ENCODE measurements around the gene AK8. TPM values are rescaled to one million over a fixed set of nuclear protein-coding genes. Genes with fewer than 3 reads are reported as not detected.

The AK8 gene
- total RNA-seq, 2 donors from 2014 or later, result 0.66 TPM; not detected in 1

DNA sequence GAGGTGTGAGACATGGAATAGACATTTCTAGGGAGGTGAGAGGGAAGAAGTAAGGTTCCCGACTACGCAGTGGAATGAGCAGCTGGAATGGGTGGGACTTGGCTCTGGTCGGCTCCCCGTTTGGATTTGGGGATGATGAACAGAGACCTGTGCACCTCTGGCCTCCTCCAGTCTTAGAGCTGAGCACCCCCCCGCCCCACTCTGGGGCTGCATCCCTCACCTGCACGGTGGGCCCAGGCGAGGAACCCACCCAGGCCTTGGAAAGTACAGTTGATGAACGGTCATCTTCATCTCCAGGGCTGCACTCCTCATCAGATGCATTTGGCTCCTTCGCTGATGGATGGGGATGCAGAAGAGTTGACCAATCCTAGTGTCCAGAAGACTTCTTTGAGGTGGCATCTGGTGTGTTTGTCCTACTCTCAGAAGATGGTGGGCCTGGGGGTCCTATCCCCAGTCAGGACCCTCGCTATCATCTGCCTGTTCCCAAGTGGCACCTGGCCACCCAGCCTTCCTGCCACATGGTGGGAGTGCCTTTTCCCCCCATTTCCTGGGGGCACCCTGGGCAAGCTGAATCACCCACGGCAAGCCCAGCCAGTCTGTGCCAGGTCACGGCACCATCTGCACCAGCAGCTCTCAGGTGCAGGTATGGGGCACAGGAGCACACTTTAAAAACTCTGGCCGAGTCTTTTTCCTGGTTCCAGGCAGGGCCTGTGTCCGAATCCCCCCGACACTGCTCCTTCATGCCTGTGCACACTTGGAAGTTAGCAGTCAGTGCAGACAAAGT lies 137.4 kb downstream of the AK8 start:
- Mint-ChIP-seq H3K4me3 (no peak overlapping the region), H3K4me1 (no peaks in the 10 kb centered on the region), H3K36me3 (ENCODE audit: low read depth) (no peaks in the 10 kb centered on the region), H3K27ac (no peak overlapping the region), H3K9me3 (no peaks in the 10 kb centered on the region), H3K27me3 (peaks cover 42% of the 10 kb centered on the region)
- ATAC-seq (replicated peaks), result no peak

DNA sequence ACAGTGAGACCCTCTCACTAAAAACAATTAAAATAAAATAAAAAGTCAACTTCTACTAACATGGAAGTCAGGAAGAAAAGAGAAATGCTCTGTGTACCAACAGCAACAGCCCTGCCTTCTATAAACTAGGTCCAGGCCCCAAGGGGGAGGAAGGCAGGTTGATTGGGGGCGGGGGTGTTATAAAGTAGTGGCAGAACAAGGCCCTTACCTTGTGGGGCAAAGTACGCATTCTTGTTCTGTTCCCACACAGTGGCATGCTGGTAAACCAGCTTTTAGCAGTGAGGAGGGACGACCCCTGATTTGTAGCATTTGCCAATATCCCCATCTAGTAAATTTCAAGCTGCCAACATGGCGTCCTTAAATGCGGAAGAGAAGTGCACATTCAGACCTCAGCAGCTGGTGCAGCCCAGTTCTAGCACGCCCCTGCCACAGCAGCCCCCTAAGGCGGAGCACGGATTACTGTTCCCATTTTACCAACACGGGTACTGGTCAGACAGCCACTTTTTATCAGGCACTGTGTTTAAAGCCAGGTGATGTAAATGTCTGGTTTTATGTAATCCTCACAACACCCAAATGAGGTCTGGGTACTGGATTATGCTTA lies 138.3 kb downstream of the AK8 start:
- peaks cover 36% of the 10 kb centered on the region for H3K27me3 Mint-ChIP-seq
- no peak for ATAC-seq (replicated peaks)
- no peaks in the 10 kb centered on the region for H3K36me3 Mint-ChIP-seq (ENCODE audit: low read depth)
- no peak overlapping the region for H3K4me3 Mint-ChIP-seq
- H3K9me3 Mint-ChIP-seq, result no peaks in the 10 kb centered on the region
- H3K4me1 Mint-ChIP-seq, result no peaks in the 10 kb centered on the region
- no peak overlapping the region for H3K27ac Mint-ChIP-seq

DNA sequence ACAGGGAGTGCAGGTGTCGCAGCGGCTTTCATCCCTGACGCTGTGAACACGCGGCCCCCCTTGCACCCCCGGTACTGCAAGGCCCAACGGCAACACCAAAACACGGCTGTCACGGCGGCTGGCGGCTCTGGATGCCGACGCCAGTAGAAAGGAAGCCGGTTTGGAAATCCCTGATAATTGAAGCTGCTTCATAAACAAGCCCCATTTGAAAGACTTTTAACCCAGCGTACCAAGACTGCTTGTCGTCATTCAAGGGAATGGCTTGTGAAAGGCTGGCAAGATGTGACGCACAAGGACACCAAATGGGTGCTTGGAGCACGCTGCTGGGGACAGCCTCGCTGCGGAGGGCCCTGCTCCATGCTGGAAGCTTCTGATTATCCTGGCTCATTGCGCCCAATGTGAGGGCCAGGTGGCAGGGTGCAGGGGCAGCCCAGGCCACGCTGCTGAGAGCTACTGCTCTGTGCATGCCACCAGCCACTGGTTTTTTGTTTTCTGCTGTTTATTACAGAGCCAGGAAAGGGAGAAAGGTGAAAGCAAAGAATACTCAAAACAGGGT lies 144.7 kb downstream of the AK8 start:
- no peaks in the 10 kb centered on the region for H3K9me3 Mint-ChIP-seq
- no peak for ATAC-seq (replicated peaks)
- peaks cover 16% of the 10 kb centered on the region for H3K27me3 Mint-ChIP-seq
- H3K4me3 Mint-ChIP-seq, result no peak overlapping the region
- no peak overlapping the region for H3K27ac Mint-ChIP-seq
- no peaks in the 10 kb centered on the region for H3K36me3 Mint-ChIP-seq (ENCODE audit: low read depth)
- H3K4me1 Mint-ChIP-seq, result no peaks in the 10 kb centered on the region

DNA sequence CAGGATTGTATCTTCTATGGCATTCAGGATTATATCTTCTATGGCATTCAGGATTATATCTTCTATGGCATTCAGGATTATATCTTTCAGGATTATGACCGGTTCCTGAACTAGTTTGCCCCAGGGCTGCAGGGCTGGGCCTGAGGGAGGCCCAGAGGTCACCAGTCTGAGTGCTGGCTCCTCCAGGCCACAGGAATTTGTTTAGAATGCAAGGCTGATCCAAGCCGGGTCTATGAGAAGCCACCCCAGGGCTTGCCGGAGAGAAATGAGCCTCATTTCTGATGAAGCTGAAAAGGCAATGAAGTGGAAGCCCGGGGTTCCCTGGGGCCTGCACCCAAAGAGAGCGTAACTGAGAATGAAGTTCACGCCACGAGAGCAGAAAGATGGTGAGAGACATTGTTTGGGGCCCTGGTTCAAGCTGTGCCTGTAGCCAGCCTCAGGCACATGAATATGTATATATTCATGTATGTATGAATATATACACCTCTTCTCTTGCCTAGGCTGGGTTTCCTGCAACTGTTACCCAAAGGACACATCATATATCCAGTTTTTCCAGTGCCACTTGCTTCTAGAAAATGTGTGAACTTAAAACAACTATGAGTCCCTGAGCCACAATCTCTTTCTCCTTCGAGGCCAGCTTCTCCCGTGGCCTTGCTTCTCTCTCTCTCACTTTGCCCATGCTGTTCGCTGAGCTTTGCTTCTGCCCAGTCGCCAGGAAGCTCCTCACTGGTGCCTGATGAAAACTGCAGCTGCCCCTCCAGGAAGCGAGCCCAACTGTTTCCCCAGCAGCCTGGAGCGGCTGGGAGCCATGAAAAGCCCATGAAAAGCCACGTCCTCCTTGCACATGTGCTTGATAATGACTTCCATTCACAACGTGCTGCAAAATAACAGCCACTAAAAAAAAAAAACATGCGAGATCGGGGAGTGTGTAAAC lies 145.5 kb downstream of the AK8 start:
- Mint-ChIP-seq H3K9me3 (no peaks in the 10 kb centered on the region), H3K4me3 (no peak overlapping the region), H3K36me3 (ENCODE audit: low read depth) (no peaks in the 10 kb centered on the region), H3K4me1 (no peaks in the 10 kb centered on the region), H3K27ac (no peak overlapping the region), H3K27me3 (peaks cover 20% of the 10 kb centered on the region)
- ATAC-seq (replicated peaks), result no peak

DNA sequence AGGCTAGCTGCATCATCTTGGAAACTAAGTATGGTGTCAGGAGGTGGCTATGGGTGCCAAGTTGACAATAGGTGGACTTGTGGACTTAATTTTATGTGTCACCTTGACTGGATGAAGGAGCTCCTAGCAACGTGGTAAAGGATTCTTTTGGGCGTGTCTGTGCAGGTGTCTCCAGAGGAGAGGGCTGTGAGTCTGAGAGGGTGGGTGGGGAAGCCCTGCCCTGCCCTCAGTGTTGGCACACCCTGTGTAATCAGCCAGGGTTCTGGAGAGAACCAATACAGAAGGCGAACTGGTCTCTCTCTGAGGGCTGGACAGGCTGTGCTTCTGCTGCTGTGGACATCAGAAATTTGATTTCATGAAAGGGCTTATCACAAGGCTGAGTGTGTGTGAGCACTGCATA lies 146.9 kb downstream of the AK8 start:
- Mint-ChIP-seq H3K4me1 (no peaks in the 10 kb centered on the region), H3K4me3 (no peak overlapping the region), H3K36me3 (ENCODE audit: low read depth) (no peaks in the 10 kb centered on the region), H3K9me3 (no peaks in the 10 kb centered on the region), H3K27ac (no peak overlapping the region), H3K27me3 (peaks cover 23% of the 10 kb centered on the region)
- ATAC-seq (replicated peaks), result no peak

DNA sequence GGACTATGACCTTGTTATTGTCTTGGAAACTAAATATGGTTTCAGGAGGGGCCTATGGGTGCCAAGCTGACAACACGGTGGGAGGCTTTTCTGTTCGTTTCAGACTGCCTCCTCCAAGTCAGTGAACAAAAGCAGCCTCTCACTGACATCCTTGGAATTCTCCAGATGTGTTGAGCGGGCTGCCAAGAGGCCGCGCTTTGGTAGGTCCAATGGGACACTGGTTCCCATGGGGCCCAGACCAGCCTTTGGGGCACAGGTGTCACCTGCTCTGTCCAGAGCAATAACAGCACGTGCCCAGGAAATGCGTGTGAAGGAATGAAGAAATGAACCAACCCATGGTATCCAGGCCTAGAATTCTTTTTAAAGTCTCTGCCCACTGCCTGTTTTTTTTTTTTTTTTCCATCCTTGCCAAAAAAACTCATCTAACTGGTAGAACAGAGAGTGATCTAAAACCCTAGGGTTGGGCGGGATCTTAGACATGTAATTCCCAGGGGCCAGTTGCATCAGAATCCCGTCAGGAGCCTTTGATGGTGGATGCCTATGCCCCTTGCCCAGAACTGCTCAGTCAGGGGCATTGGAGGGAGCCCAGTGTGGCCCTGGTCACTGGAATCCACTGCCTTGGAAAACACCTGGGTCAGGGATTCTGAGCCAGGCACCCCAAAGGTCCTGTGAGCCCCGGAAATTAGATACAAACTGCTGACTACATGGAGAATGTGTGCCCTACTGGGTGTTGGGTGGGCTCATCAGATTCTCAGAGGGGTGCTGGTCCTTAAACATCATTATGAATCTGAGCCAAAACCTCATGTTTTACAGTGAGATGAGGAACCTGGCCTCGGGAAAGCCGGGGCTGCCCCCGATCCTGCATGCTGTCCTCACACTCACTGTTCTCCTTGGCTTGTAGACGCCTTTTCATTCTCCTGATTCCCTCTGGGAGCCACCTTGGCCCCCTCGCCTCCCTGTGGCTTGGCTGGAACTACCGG lies 147.7 kb downstream of the AK8 start:
- H3K27me3 Mint-ChIP-seq, result peaks cover 23% of the 10 kb centered on the region

DNA sequence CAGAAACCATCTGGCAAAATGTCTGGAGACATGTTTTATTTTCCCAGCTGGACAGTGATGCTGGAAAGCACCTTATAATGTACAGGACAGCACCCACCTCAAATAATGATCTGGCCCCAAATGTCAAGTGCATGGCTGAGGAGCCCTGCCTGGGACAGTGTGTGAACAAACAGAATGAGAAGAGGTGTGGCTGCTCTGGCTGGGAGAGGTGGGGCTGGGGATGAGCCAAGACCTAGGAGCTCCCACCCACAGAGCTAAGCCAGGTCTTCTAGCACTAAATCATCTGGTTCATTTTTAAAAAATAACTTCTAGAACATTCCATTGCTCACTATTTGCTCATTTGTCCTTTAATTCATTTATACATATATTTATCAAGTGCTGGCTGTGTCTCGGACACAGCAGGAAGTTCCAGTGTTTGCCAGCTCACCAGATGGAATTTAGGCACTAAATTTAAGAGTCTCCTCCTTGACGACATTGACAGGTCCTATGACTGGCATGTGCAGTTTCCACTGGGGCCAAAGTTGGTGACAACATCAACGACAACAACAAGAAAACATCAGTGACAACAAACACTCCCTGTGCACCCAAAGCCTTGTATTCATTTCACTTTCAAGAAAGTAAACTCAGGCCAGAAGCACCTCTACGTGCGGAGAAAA lies 148.7 kb downstream of the AK8 start:
- no peak for ATAC-seq (replicated peaks)
- Mint-ChIP-seq H3K4me1 (no peaks in the 10 kb centered on the region), H3K27me3 (peaks cover 20% of the 10 kb centered on the region), H3K4me3 (no peak overlapping the region), H3K9me3 (no peaks in the 10 kb centered on the region), H3K27ac (no peak overlapping the region), H3K36me3 (ENCODE audit: low read depth) (no peaks in the 10 kb centered on the region)

More for the DNA sequence above, 147.7 kb downstream of the AK8 start:
- Mint-ChIP-seq H3K27ac (no peak overlapping the region), H3K4me3 (no peak overlapping the region), H3K4me1 (no peaks in the 10 kb centered on the region), H3K36me3 (ENCODE audit: low read depth) (no peaks in the 10 kb centered on the region), H3K9me3 (no peaks in the 10 kb centered on the region)
- no peak for ATAC-seq (replicated peaks)

DNA sequence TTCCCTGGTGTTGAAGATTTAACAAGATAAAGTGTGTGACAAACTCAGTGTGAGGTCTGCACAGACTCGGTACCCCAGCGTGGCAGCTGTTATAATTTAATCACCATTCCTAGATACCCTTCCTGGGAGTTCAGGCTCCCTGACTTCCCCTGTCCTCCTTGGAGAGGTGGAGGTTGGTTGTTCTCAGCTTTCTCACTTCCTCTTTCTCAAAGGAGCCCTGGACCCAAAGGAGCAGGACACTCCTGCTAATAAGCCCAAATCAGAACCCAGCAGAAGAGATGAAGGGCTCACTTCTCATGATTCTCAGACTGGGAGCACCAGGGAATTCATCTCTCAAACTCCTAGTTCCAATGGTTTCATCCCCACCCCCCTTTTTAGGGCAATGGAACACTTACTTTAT lies 149.6 kb downstream of the AK8 start:
- H3K27ac Mint-ChIP-seq, result no peak overlapping the region
- H3K27me3 Mint-ChIP-seq, result peaks cover 20% of the 10 kb centered on the region
- no peak for ATAC-seq (replicated peaks)
- H3K4me3 Mint-ChIP-seq, result no peak overlapping the region
- H3K9me3 Mint-ChIP-seq, result no peaks in the 10 kb centered on the region
- H3K4me1 Mint-ChIP-seq, result no peaks in the 10 kb centered on the region
- no peaks in the 10 kb centered on the region for H3K36me3 Mint-ChIP-seq (ENCODE audit: low read depth)

DNA sequence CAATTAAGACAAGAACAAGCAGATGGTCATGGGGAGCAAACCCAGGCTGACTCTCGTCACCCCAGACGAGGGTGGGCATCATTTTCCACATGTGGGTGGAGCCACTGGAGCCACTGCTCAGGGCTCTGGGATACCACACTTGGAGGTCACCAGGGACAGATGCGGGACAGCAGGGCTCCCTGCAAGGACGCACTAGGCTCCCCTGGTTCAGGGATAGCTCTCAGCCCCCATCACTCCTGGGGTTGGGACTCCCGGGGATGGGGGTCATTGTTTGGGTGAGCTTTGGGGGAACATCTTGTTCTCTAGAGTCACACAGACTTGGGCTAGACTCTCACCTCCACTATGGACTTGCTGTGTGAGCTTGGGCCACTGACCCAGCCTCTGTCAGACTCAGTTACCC lies 150.0 kb downstream of the AK8 start:
- Mint-ChIP-seq H3K36me3 (ENCODE audit: low read depth) (no peaks in the 10 kb centered on the region), H3K27me3 (peaks cover 21% of the 10 kb centered on the region), H3K27ac (no peak overlapping the region), H3K4me1 (no peaks in the 10 kb centered on the region), H3K4me3 (no peak overlapping the region), H3K9me3 (no peaks in the 10 kb centered on the region)
- ATAC-seq (replicated peaks), result no peak

DNA sequence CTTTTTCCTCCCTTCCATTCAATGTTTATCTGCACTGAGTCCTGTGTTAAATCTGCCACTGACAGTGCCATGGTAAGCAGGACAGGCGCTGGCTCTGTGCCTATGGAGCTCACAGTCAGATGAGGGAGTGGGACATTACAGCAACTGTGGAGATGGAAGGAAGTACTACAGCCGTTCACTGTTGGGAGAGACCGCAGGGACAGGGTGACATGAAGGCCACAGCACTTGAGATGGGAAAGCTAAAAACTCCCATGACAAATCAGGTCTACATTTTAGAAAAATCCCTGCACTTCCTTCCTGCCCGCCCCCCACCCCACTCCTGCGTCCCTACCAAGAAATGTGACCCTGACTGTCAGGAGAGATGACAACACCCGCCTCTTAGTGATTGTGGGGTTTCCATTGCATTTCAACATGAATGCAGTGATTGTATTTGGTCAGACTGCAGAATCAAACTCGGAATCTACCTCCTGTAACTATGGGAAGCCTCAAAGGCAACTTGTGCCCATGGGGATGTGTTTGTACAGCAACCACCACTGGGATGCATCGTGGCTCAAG lies 151.4 kb downstream of the AK8 start:
- Mint-ChIP-seq H3K27ac (no peak overlapping the region), H3K27me3 (peaks cover 21% of the 10 kb centered on the region), H3K9me3 (no peaks in the 10 kb centered on the region), H3K4me1 (no peaks in the 10 kb centered on the region), H3K4me3 (no peak overlapping the region), H3K36me3 (ENCODE audit: low read depth) (no peaks in the 10 kb centered on the region)
- no peak for ATAC-seq (replicated peaks)

DNA sequence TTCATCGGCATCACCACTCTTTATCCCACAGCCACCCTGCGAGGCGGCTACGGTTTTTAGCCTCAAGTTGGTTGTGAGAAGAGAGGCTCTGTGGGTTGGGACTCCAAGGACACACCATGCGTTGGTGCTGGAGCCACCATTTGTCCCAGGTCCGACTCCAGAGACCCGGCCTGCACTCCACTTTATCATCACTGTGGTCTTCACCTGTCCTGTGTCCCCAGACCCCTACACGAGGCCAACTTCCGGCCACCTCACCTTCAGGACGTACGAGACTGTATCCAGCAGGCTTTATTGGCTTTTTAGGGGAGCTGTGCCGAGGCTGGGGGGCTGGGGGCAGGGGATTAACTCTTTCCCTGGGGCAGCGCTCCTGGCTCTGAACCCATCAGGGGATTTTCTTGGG lies 152.8 kb downstream of the AK8 start:
- H3K4me3 Mint-ChIP-seq, result no peak overlapping the region
- no peak overlapping the region for H3K27ac Mint-ChIP-seq
- no peaks in the 10 kb centered on the region for H3K9me3 Mint-ChIP-seq
- no peaks in the 10 kb centered on the region for H3K4me1 Mint-ChIP-seq
- H3K27me3 Mint-ChIP-seq, result peaks cover 11% of the 10 kb centered on the region
- ATAC-seq (replicated peaks), result no peak
- H3K36me3 Mint-ChIP-seq (ENCODE audit: low read depth), result no peaks in the 10 kb centered on the region

DNA sequence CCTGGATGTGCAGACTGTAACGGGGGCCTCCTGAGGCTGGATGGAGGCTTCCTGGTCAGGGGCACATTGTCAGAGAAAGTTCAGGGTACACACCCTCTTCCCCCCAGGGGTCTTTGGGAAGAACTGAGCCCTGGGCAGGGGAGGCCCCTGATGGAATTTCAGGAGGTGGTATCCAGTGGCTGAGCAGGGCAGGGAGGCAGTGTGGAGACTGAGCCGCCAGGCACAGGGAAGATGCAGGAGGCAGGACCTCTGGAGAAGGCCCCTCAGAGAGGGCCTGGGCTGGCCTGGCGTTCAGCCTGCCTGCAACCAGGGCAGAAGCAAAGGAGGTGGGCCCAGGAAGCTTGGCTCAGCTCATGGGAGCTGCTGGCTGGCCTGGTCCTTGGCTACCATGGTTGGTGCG lies 154.3 kb downstream of the AK8 start:
- Mint-ChIP-seq H3K9me3 (no peaks in the 10 kb centered on the region), H3K36me3 (ENCODE audit: low read depth) (no peaks in the 10 kb centered on the region), H3K27ac (no peak overlapping the region), H3K27me3 (peaks cover 15% of the 10 kb centered on the region), H3K4me3 (no peak overlapping the region), H3K4me1 (no peaks in the 10 kb centered on the region)
- no peak for ATAC-seq (replicated peaks)

DNA sequence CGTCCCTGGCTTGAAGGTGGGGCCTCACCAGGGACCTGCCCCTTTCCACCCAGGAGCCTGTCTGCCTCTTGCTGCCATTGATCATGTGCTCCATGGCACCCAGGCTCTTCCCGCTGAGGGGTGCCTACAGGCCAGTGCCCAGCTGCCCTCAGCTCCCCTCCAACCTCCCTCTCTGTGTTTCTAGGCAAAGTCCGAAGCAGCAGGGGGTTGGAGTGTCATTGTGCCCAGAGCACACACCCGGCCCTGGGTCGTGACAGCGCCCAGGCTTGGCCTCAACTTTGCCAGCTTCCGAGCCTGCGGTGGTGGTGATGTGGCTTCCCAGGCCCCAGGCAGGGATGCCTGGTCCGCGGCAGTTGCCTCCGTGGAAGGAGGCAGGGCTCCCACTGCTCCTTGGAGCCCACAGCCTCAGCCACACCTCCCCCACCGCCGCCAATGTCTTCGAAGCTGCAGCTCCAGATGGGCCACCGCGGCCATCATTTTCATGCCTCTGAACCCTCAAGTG lies 155.5 kb downstream of the AK8 start:
- no peak for ATAC-seq (replicated peaks)
- H3K27ac Mint-ChIP-seq, result no peak overlapping the region
- no peaks in the 10 kb centered on the region for H3K36me3 Mint-ChIP-seq (ENCODE audit: low read depth)

More for the DNA sequence above, 155.5 kb downstream of the AK8 start:
- no peaks in the 10 kb centered on the region for H3K9me3 Mint-ChIP-seq
- H3K27me3 Mint-ChIP-seq, result peaks cover 21% of the 10 kb centered on the region
- H3K4me1 Mint-ChIP-seq, result no peaks in the 10 kb centered on the region
- H3K4me3 Mint-ChIP-seq, result no peak overlapping the region
